ENCODE measurements around the gene LPIN2.
A peak's percentile ranks its signal among the peaks of the same experiment; 100 is the strongest.
"Not testable (repeated sequence)": the region's sequence is repeated elsewhere in the genome, so short reads cannot be mapped to it uniquely, and the experiment has no call there.

Gene LPIN2

DNA sequence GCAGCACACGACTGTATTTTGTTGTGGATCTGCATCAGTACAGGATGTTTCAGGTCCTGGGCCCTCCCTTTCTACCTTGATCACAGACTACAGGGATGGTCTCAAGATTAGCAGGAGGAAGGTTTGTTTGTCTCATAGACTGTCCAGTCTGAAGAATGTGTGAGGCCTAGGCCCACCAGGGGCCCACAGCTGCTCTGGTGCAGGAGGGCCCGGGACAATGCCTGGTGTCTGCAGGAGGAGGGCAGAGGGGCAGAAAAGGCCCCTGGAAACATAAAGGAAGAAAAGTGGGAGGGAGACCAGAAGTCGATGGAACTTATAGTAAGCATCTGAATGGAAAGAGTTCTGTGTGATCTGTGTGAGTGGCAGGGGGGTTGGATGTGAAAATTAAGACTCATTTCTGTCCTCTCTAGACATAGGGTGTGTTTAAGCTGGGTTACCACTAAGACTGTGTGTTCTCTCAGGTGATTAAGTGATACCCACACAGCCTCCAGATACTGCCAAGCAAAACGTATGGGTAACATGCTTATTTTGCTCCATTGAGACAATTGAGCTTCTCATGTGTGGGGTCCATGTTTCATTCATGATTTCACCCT is 33.4 kb upstream of the LPIN2 start:
- no peak for DNase-seq

DNA sequence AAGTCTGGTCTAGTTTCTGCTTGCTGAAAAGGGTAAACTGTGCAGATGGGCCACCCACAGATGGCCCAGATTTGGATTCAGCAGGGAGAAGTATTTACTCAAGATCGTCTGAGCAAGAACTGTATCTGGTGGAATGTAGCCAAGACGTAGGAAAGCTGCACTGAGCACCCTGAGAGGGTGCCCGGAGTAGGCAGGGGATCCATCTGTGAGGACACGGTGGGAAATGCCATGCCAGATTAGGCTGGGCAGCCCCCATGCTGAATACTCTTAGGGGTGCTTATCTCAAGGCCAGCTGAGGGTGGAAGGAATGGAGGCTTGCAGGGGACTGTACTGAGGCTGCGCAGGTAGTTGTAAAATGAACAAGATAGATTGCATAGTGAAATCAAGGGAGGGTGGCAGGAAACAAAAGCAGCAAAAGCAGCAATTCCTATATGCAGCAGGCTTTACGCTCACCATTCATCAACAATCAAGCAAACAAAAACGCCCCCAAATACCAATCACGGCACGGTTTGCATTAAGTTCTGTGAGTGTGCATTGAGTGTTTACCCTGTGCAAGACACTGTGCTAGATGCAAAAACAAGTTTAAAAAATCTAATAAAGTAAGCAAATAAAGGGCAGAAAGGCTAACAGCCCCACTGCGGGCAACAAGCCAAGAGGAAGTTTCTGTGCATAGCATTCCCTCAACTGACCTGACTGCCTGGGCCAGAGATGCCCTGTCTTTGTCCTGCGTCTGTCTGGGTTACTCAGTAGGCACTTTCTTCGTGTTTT is 32.2 kb upstream of the LPIN2 start:
- DNase-seq: peak in 21 of 56 donors; percentile 2 to 70 (median 28)

DNA sequence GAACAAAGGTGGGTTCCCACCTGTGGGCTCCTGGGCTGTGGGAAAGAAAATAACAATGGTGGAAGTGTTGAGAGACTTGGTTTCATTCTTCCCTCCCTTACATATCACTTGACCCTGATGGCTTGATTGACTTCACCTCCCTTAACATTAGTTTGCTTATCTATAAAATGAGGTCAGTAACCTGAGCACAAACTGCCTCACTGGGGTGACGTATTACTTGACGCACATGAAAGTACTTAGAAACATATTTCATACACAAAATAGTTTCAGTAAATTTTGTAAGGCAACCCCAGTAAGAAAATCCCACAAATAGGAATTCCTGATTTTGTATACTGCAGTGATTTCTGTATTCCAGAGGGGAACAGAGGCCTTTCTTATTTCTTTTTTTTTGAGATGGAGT is 29.4 kb upstream of the LPIN2 start:
- no peak for DNase-seq

DNA sequence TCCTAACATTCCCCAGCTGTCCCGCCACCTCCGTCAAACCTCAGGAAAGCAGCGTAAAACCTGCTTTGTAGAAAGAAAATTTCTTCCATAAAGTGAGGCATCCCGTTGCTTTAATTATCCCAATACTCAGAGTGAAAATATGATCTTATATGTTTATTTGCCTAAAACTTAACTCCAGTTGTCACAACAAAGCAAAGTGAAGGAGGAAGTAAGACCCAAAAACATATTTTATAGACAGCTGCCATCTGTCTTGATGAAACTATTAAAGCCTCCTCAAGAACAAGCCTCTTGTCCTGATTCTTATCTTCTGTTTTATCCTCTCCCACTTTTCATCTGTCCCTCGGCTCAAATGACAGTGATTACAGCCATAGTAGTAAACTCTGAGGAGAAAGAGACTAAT is 28.9 kb upstream of the LPIN2 start:
- no peak for DNase-seq

DNA sequence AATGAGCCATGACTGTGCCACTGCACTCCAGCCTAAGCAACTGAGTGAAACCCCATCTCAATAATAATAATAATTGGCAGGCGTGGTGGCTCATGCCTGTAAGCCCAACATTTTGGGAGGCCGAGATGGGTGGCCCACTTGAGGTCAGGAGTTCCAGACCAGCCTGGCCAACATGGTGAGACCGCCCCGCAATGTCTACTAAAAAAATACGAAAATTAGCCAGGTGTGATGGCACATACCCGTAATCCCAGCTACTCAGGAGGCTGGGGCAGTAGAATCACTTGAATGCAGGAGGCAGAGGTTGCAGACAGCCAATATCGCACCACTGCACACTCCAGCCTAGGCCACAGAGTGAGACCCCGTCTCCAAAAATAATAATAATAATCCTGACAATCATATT is 27.9 kb upstream of the LPIN2 start:
- DNase-seq: no peak

DNA sequence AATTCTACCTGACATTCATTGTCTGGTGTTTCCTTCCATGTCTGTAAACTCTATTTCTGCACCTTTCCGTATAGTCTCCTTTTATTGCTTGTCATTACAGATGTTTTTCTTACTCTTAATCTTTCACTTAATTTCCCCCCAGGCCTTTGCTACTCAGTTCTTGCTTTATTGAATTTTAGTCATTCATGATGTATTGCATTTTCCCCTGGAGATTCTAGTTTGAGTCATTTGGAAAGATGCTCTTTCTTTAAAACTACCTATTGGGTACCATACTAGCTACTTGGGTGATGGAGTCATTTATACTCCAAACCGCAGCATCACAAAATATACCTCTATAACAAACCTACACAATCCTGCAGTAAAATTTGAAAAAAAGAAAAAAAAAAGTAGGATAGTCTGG is 27.2 kb upstream of the LPIN2 start:
- DNase-seq: no peak

DNA sequence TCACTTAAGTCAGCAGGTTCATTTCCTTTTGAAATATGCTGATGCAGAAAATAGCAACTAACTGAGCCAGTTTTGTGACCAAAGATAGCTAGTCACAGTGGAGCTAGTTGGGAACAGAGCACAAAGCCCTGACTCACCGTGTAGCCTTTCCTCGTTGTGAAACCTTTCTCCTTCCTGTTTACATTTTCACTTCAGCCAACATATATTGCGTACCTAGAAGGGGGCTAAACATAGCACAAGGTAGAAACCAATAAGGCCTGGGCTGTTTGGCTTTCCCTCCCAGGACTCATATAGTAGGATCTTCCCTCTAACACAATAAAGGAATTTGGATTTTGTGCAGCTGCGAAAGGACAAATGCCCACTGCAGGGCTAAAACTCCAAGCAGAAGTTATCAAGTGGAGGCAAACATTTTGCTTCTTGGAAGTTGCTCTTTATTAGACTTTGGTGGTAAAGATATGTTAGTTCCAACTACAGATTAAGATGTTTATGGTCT is 24.5 kb upstream of the LPIN2 start:
- no peak for DNase-seq

DNA sequence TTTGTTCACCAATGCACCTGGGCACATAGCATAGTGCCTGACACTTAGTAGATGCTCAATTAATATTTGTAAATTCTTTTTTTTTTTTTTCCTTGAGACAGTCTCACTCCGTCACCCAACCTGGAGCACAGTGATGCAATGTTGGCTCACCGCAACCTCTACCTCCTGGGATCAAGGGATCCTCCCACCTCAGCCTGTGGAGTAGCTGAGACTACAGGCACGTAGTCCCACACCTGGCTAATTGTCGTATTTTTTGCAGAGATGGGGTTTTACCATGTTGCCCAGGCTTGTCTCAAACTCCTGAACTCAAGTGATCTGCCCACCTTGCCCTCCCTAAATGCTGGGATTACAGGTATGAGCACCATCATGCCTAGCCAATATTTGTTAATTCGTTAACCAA is 23.2 kb upstream of the LPIN2 start:
- DNase-seq: no peak

DNA sequence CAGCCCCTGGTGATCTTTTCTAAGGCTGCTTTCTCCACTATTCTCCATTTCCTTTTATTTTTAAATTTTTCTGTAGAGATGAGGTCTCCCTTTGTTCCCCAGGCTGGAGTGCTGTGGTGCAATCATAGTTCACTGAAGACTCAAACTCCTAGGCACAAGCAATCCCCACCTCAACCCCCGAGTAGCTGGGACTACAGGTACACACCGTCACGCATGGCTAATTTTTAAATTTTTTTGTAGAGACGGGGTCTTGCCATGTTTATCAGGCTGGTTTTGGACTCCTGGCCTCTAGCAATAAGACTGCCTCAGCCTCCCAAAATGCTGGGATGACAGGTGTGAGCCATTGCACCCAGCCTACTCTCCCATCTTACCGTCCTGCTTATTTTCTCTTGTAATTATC is 22.7 kb upstream of the LPIN2 start:
- no peak for DNase-seq

DNA sequence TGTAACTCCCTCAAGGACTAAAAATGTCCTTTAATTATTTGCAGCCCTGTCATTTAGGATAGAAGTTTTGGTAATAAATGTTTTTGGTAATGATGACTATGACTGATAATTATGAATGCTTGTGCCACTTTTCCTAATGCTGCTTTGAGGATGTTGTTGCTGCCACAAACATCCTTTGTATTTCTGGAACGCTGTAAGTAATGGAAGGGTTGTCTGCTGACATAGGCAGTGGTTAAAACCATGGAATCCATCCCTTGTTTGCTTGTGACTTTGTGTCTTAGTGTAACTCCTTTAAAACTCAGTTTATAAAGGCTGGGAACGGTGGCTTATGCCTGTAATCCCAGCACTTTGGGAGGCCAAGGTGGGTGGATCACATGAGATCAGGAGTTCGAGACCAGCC is 19.8 kb upstream of the LPIN2 start:
- DNase-seq: no peak

DNA sequence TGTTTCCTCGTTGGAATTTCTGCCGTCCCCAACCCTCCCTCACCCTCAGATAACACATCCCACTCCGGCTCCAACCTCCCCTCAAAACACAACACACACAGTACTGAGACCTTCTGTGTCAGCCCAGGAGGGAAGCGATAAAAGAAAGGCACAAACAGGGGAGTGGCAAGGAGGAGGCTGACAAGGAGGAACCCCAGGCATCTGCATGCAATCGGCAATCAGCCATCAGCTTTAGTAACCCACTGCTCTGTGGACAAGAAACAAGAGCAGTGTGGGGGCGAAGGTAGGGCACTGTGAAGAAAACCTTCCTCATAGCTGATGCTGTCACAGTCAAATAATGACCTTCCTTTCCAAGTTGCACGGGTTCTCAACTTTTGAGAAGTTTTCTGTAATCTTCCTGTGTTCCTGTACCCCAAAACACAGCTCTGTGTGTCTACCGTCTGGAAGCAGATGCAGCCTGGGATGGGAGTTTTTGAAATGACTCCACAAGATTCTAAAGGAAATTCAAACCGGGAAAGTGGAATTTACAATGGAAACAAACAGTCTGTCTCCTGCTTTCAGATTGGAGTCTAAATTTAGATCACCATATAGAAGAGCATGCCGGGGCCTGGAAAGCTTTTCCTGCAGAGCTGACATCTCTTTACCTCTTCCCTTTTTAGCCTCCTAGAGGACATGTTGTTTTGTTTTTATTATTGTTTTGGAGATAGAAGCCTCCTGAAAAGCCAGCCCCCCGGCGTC is 16.4 kb upstream of the LPIN2 start:
- DNase-seq: no peak

DNA sequence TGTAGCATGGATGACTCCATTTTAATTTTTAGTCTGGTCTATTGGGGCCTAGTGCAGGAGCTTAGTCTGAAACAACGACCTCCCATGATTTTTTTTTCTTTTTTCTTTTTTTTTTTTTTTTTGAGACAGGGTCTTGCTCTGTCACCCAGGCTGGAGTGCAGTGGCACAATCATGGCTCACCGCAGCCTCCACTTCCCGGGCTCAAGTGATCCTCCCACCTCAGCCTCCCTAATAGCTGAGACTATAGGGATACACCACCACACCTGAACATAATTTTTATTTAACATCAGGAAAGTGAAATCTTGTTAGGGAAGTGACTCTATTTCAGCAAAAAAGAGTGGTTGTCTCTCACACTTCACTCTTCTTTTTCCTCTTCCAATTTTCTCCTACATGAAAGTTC is 15.2 kb upstream of the LPIN2 start:
- DNase-seq: not testable (repeated sequence)

DNA sequence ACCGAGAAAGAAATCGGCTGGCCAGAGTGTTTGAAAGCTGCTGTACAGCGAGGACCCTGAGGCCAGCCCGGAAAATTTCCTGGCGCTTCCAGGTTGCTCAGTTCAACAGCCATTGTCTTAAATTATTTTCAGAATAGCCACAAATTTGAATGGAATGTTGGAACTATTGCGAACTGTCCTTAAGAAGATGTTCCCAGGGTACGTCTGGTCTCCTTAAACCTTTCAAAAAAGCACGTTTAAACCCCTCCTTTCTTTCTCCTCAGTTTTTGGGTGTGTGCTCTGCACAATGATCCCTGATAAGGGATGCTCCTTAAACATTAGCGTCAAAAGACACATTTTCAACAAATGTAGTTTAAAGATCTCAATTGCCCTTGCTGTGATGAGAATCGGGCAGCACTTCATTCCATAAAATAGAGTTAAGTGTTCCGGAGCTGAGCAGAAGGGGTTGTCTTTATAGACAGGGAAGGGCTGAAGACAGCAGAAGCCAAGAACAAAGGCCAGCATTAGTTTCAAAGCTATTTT is 14.5 kb upstream of the LPIN2 start:
- DNase-seq: no peak

DNA sequence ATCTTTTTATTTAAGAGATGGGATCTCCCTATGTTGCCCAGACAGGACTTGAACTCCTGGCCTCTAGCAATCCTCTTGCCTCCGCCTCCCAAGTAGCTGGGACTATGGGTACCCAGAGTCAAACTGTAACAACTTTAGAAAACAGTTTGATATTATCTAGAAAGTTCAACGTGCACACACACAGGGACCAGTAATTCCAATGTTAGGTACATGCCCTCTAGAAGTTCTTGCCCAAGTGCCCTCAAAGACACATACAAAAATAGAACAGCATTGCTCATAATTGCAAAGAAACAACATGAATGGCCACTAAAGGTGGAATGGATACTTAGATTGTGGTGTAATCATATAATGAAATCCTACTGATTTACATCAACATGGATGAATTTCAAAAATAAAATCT is 12.6 kb upstream of the LPIN2 start:
- DNase-seq: no peak

DNA sequence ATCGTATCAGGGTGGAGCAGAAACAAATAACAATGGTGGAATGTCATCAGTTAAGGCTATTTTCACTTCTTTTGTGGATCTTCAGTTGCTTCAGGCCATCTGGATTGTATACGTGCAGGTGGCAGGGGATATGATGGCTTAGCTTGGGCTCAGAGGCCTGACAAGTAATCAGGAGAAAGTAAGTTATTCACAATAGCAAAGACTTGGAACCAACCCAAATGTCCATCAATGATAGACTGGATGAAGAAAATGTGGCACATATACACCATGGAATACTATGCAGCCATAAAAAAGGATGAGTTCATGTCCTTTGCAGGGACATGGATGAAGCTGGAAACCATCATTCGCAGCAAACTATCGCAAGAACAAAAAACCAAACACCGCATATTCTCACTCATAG is 10.7 kb upstream of the LPIN2 start:
- DNase-seq: not testable (repeated sequence)

DNA sequence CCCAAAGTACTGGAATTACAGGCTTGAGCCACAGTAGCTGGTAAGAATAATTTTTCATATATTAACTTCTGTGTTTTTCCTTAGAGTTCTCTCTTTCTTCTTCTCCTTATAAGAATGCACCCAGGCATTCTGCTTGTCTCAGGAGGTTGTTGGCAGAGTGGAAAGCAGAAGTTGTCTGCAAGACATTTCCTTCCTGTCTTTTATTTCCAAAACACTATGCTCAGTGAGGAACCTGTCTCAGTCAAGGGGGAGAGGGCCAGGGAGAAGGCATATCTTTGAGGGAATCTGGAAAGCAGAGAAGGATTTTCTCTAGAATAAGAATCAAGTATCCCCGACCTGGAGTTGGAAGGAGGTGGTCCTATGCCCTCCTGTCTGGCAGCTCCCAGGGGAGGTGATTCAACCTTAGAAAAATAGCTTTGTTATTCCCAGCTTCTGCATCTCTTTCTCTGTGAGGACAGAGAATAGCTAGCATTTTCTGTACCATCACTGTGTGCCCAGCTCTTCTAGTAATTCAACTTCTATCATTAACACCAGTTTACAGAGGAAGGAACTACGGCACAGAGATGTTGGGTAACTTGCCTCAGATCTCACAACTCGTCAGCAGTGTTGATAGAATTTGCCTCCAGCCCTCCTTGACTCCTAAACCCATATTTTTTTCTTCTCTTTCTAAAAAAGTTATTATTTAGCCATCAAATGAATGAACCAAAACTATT is 3.8 kb upstream of the LPIN2 start:
- peak in 1 of 56 donors; percentile 20 for DNase-seq

DNA sequence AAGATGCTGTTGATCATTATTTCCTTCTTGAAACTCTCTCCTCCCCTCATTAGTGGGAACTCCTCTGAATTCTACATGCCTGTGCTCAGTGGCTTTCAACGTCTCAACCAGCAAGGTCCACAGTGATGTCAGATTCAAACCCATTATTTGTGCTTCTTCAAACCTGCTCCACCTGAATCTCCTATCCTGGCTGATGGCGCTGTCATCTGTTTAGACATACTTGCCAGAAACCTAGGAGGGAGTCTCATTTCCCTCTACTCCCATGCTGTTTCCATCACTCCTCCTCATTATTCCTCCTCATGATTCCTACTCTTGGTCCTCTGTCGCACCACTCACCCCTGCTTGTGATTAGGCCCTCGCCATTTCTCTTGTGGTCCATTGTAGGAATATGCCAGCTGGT is 2.9 kb upstream of the LPIN2 start:
- DNase-seq: no peak

DNA sequence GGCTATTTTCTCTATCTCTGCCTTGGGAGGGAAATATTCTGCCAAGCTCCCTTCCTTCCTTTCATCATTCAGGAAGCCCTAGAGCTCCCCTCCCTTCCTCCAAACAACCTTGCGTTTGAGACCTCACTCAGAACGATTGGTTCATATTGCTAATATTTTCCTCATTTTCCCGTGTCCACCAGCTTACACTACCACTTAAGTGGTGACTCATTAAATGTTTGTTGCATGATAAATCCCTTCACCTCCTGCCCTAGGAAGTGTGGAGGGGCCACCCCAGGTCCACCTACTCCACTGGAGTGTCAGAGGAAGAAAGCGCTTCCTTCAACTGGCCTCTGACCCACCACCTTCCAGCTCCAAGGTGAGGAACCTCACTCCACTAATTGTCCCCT is 2.3 kb upstream of the LPIN2 start:
- no peak for DNase-seq

DNA sequence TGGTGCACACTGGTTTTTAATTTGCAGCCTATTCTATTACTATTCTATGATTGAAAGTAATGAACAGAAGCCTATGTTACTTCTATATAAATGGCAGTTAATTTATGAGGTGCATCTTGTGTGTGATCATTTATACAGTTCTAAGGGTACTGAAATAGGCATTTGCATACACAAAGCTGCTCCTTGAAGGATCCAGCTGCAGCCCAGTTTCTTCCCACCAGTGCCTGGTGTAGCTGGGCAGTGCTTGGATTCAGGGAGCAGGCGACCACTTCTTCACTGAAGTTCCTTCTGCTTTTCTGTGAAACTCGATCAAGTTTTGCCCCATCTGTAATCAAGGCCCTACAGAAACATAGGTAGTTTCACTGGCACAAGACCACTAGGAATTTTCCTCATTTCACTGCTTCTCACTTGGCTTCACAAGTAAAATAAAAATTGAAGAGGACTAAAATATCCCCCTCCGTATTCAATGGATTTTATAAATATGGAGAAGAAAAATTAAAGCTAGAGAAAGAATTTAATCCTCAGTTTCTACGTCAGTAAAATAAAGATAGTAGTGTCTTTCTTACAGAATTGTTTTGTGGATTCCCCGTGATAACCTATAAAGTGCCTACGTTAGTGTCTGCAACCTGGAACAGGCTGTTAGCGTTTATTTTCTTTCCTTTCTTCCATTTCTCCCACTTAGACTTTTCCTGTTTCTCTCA is 1.7 kb upstream of the LPIN2 start:
- no peak for DNase-seq

DNA sequence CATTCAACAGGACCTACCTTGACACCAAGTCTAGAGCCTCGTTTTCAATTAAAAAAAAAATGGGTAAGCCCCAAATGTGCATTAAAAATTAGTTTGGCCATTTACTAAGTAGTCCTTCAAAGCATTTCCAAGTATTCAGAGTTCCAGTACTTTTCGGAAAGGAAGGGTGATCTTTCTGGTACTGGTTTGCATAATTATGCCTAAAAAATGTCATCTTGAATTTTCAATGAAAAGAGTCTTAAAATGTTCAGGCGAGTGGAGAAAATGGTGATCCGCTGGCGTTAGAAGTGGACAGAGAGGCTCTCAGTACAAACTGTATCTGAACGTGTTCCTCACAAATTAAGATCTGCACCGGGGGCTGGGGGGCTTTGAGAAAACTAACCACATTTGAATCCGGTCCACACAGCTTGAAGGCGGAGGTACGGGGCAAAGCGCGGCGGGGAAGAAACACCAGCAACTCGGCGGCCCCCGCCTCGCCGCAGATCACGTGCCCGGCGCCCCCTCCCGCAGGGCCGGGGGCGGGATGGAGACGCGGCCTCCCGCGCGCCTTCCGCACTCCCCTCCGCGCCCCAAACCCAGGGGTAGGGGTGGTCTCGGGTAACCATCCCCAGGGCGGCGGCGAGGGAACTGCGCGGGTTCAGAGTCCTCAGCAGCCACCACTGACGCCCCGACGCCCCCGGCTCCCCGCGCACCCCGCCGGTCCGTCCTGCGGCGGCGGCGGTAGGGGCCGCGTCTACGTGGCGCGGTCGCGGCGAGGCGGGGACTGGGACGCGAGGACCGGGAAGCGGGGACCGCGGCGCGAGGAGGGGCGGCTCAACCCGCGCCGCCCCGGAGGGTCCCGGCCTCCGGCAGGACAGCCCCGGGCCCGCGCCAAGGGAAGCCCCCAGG is 564 bp downstream of the LPIN2 start:
- DNase-seq: peak in 40 of 56 donors; percentile 8 to 73 (median 48)
